Stomach smooth muscle (tissue), 2 donors: ENCODE measurements around the gene PALM3.

Source experiments
- H3K27ac ChIP-seq: one replicate; pipeline ENCODE4 v1.7.0; 2013; ENCODE audit warnings: mild to moderate bottlenecking, low read length, inconsistent platforms
- H3K27me3 ChIP-seq, 2 donors: one replicate each; pipeline ENCODE4 v1.7.0; 2013; ENCODE audit warnings: low read length in 2 of 2; ENCODE audit not compliant: insufficient read depth in 2 of 2, control insufficient read depth in 1 of 2
- H3K36me3 ChIP-seq, 2 donors: one replicate each; pipeline ENCODE4 v1.7.0; 2013; ENCODE audit warnings: low read length in 2 of 2; ENCODE audit not compliant: control insufficient read depth in 2 of 2, insufficient read depth in 2 of 2
- H3K4me1 ChIP-seq: one replicate; pipeline ENCODE4 v1.7.0; 2013; ENCODE audit warnings: low read length; ENCODE audit not compliant: control insufficient read depth, insufficient read depth
- H3K4me3 ChIP-seq, 2 donors: one replicate each; pipeline ENCODE4 v1.7.0; 2013; ENCODE audit warnings: low read length in 2 of 2
- H3K9ac ChIP-seq, 2 donors: one replicate each; pipeline ENCODE4 v1.7.0; 2013; ENCODE audit warnings: low read length in 2 of 2, mild to moderate bottlenecking in 1 of 2
- H3K9me3 ChIP-seq, 2 donors: one replicate each; pipeline ENCODE4 v1.7.0; 2013; ENCODE audit warnings: low read length in 2 of 2; ENCODE audit not compliant: control insufficient read depth in 2 of 2
- donor health status: healthy.
- donor health status: Pancreatic carcinoma.

PALM3 gene, protein sequence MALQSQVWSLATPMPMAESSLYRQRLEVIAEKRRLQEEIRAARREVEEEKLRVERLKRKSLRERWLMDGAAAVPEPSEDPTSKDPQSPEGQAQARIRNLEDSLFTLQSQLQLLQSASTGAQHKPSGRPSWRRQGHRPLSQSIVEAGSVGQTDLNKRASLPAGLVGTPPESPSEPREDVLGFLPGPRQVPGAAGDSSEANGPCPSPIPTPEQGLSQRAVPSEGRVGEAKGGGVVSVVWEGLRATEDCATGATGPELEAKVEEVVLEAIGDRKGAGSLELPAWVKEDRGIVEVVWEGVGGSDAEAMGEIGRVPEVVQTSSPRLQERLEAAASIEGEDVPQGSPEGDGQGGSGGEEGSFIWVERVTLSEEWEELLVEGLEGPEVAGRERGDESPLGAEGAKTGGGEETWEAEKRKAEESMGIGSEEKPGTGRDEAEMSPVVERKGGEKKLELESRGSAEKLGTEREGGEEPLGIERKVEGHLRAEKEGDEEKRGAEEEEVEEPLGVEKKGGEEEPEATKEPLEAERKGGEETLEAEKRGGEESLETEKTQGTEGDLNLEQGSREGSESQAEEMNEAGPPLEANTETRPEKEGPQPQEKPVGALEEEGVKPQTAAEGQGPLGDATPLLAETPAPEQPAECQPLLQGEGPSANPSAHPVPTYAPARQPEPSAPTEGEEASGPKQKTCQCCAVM

DNA sequence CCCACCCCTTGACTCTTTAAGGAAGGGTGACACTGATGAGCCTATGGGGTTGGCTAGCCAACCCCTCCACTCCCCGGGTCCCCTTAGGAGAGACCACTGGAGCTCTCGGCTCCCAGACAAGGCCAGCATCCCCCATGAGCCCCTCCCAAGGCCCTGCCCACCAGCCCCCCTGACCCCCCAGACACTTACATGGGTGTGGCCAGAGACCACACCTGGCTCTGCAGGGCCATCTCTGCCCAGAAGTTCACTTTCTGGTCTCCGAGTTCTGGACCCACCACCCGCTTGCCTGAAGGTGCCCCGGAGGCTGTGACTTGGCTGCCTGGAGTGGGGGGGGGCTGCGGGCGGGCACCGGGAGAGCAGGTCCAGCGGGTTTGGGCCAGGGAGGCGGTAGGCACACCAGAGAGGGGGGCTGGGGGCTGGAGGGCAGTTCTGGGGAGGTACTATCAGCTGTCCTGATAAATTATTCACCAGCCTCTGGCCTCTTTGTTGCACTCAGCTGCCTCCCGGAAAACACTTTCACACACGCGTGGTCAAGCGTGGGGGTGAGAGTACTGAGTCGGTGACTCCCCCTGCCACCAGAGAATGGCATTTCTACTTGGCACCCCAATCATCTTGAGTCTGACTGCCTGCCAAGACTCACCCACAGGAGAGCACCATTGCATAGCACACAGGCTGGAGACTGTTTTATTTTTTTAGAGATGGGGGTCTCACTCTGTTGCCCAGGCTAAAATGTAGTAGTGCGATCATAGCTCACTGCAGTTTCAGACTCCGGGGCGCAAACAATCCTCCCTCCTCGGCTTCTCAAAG, at the start of gene PALM3:
Gene PALM3, minus strand, starts transcription at position 326 of the 807 bp plus-strand sequence. Its CDS starts 96 bp downstream, at position 230.
- H3K36me3 ChIP-seq, result no peaks in the 10 kb centered on the region
- peaks cover 31% of the 10 kb centered on the region in 2 donors for H3K27me3 ChIP-seq
- no peak within 1 kb of the TSS for H3K9ac ChIP-seq
- peaks cover 5% of the 10 kb centered on the region for H3K4me1 ChIP-seq
- no peaks in the 10 kb centered on the region for H3K9me3 ChIP-seq
- no peak within 1 kb of the TSS for H3K4me3 ChIP-seq
- no peak within 1 kb of the TSS for H3K27ac ChIP-seq

DNA sequence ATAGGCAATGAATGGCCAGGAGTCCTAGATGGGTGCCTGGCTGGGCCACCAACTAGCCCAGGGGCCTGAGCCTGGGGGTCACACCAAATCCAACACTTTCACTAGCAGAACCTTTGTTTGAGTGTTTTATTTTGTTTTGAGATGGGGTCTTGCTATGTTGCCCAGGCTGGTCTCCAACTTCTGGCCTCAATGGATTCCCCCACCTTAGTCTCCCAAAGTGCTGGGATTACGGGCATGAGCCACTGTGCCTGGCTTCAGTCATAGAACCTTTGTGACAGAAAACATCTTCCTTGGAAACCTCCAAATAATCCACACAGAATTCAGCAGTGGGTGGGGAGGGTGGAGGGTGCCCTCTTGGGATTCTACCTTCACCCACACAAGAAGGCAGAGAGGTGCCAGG, 49.6 kb upstream of the PALM3 start:
- Histone ChIP-seq H3K27me3 (no peaks in the 10 kb centered on the region), H3K27ac (no peak overlapping the region), H3K4me3 (no peak overlapping the region), H3K36me3 (no peaks in the 10 kb centered on the region), H3K9ac (peak overlapping the region in 1 of 2 donors; percentile 2), H3K4me1 (peaks cover 62% of the 10 kb centered on the region), H3K9me3 (no peaks in the 10 kb centered on the region)

DNA sequence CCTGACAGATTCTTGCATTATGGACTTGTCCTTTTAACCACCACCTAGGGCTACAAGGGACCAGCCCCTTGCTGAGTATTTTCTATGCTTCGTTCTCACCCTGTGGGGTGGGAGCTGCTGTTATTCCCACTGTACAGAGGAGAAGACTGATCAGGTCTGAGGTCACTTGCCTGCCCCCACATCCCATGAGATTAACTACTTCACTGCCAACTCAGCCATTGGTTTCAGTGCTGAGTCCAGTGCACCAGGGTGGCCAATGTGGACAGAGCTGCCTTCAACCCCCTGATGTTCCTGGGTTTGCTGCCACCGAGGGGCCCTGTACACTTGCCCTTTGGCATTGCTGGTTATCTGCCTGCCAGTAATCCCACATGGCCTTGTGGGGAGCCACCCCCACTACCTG, 48.8 kb upstream of the PALM3 start:
- H3K4me1 ChIP-seq, result peaks cover 54% of the 10 kb centered on the region
- no peak overlapping the region for H3K9ac ChIP-seq
- H3K9me3 ChIP-seq, result no peaks in the 10 kb centered on the region
- H3K36me3 ChIP-seq, result peaks cover 2 to 3% of the 10 kb centered on the region in 2 donors
- H3K27ac ChIP-seq, result no peak overlapping the region
- no peak overlapping the region for H3K4me3 ChIP-seq
- H3K27me3 ChIP-seq, result no peaks in the 10 kb centered on the region

DNA sequence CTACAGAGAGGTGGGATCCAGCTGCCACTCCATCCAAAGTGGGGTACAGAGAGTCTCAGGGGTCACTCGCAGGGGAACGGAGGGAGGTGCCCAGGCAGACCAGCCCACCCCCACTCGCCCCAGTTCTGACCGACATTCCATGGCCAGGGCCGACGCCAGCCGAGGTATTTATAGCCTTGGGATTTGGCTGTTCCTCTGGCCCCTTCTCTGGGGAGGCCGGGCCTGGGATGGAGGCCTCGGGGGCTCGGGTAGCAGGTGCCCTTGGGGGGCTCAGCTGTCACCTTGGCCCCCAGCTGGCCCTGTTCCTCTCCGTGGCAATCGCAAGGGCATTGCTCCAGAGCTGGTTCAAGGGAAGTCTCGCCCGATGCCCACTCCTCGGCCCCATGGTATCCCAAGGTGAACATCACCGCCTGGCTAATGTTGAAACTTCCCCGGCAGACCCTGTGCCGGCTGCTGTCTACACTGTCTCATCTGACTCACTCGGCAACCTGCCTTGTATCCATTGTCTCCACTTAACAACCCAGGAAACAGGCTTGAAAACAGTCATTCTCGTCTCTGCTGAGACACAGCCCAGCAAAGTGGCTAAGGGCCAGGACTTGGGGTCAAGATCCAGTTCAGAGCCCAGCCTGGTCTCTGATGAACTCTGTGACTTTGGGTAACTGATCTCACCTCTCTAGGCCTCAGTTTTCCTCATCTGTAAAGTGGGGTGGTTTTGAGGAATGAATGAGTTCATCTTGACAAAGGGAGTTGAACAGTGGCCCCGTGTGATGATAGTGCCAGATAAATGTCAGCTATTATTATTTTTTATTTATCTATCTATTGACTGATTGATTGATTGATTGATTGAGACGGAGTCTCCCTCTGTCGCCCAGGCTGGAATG, 45.9 kb upstream of the PALM3 start:
- Histone ChIP-seq H3K9me3 (no peaks in the 10 kb centered on the region), H3K36me3 (peaks cover 10 to 12% of the 10 kb centered on the region in 2 donors), H3K27me3 (no peaks in the 10 kb centered on the region), H3K9ac (peak overlapping the region; percentile 57 to 62), H3K27ac (peak overlapping the region; percentile 86), H3K4me1 (peaks cover 27% of the 10 kb centered on the region), H3K4me3 (no peak overlapping the region)

DNA sequence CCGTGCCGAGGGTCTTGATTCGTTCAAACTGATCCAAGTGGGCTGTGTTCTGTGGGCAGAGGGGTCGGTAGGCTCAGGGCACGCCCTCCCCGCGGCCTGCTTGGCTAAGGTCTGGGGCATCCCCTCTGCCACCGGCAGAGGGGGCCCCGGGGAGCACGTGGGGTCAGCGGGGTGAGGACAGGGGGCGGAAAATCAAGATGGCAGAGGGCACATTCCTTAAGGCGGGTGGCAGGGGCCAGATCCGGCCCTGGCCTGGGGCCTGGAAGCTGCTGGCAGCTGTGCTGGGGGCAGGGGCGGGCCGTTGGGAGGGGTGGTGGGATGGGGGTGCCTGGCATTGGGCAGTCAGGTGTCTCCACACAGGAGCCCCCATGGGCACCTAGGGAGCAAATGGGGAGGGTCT, 45.0 kb upstream of the PALM3 start:
- H3K9me3 ChIP-seq, result no peaks in the 10 kb centered on the region
- no peak overlapping the region for H3K27ac ChIP-seq
- H3K4me1 ChIP-seq, result peaks cover 17% of the 10 kb centered on the region
- H3K4me3 ChIP-seq, result no peak overlapping the region
- H3K36me3 ChIP-seq, result peaks cover 19 to 21% of the 10 kb centered on the region in 2 donors
- H3K27me3 ChIP-seq, result no peaks in the 10 kb centered on the region
- no peak overlapping the region for H3K9ac ChIP-seq

DNA sequence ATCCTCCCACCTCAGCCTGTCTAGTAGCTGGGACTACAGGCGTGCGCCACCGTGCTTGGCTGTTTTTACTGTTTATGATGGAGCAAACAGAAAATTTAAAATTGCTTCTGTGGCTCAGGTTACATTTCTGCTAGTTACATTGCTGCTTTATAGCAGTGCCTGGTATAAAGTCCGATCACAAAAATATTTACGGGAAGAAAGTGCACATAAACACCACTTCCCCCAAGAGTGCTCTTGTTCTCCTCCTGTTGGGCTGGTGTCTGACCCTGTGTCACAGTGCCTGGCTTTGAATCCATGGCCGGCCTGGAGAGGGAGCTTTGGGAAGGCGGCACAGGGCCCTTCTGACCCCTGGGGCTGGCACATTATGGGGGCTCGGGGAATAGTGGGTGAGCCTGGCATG, 43.8 kb upstream of the PALM3 start:
- Histone ChIP-seq H3K9me3 (no peaks in the 10 kb centered on the region), H3K27ac (peak overlapping the region; percentile 18), H3K9ac (no peak overlapping the region), H3K36me3 (peaks cover 22 to 27% of the 10 kb centered on the region in 2 donors), H3K4me3 (no peak overlapping the region), H3K27me3 (no peaks in the 10 kb centered on the region), H3K4me1 (peaks cover 12% of the 10 kb centered on the region)

DNA sequence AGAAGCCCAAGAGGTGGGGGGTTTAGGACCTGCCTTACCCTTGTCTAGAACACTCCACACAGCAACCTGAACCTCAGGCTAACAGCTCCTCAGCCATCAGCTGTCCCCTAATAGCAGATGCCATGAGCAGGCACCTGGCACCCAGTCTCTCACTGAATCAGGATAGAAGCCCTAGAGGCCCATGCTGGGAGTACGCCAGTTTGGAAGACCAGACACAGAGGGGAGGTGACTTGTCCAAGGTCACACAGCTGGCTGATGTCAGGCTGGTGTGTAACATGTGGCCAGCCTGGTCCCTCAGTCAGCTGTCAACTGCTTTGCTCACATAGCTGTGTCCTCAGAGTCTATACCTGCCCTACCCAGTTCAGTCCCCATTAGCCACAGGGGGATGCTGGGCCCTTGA, 41.4 kb upstream of the PALM3 start:
- no peak overlapping the region for H3K27ac ChIP-seq
- H3K27me3 ChIP-seq, result no peaks in the 10 kb centered on the region
- H3K36me3 ChIP-seq, result peaks cover 25 to 30% of the 10 kb centered on the region in 2 donors
- no peak overlapping the region for H3K9ac ChIP-seq
- peaks cover 11% of the 10 kb centered on the region for H3K4me1 ChIP-seq
- H3K9me3 ChIP-seq, result no peaks in the 10 kb centered on the region
- H3K4me3 ChIP-seq, result no peak overlapping the region

DNA sequence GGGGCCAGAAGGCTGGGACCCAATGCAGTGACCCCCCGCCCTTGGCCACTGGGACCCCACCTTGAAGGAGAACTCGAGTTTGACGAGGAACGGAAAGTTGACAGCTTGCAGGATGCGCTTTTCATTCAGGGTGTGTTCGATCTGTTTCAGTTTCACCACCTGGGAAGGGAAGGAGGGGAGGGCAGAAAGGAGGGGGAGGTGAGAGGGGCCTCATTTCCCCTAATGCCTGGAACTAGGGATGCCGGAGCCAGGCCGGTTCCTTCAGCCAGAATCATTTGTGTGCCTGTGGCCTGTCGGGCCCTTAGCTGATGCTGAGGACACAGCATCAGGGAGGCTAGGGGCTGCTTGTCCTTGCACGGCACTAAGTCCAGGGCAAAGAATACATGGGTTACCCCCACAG, 40.9 kb upstream of the PALM3 start:
- Histone ChIP-seq H3K27me3 (no peaks in the 10 kb centered on the region), H3K9ac (no peak overlapping the region), H3K4me1 (peaks cover 7% of the 10 kb centered on the region), H3K36me3 (peaks cover 29 to 31% of the 10 kb centered on the region in 2 donors), H3K4me3 (no peak overlapping the region), H3K27ac (no peak overlapping the region), H3K9me3 (no peaks in the 10 kb centered on the region)

DNA sequence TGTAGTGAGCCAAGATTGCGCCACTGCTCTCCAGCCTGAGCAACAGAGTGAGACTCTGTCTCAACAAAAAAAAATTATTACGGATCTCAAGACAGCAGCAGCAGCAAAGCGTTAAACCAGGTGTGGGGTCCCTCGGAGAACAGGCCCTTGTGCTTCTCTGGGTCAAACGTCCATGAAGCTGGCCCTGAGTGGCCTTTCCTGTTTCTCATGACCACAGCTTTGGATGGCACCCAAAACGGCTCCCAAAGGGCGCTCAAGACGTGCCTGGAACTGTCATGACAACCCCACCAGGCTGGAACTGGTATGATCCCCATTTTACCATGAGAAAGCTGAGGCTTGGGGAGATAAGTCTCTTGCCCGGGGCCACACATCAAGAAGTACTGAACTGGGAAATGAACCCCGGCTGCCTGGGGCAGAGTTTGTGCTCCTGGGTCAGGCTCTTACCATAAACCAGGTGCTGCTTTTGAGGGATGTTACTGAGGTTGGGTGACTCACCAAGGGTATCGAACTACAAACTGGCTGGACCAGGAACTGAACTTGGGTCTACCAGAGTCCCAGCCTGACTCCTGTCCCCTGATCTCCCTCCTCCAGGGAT, 40.3 kb upstream of the PALM3 start:
- no peak overlapping the region for H3K9ac ChIP-seq
- H3K4me1 ChIP-seq, result peaks cover 1% of the 10 kb centered on the region
- H3K9me3 ChIP-seq, result no peaks in the 10 kb centered on the region
- H3K4me3 ChIP-seq, result no peak overlapping the region
- no peaks in the 10 kb centered on the region for H3K27me3 ChIP-seq
- peaks cover 33 to 35% of the 10 kb centered on the region in 2 donors for H3K36me3 ChIP-seq
- no peak overlapping the region for H3K27ac ChIP-seq
